Liver (tissue), 9 donors: ENCODE data around the gene TMEM131. TPM values are rescaled to one million over a fixed set of nuclear protein-coding genes. Genes with fewer than 3 reads are reported as not detected.

Experiments
- DNase-seq: peaks from one replicate; pipeline ENCODE4 v3.0.0-alpha.2; 2017; ENCODE audit warnings: low spot score
- H3K27ac ChIP-seq, 2 donors: one replicate each; pipeline ENCODE4 v1.7.0; 2013; ENCODE audit warnings: inconsistent platforms in 2 of 2, low read length in 2 of 2, control low read depth in 1 of 2, low read depth in 1 of 2, mild to moderate bottlenecking in 1 of 2
- H3K27me3 ChIP-seq, 4 donors: one replicate each; pipeline versions ENCODE4 v1.6.1 to v1.7.0; 2013; ENCODE audit warnings: low read length in 3 of 4, inconsistent platforms in 1 of 4, mild to moderate bottlenecking in 1 of 4, moderate library complexity in 1 of 4; ENCODE audit not compliant: control insufficient read depth in 4 of 4, insufficient read depth in 4 of 4
- H3K36me3 ChIP-seq, 4 donors: one replicate each; pipeline versions ENCODE4 v1.6.1 to v1.7.0; 2013; ENCODE audit warnings: low read length in 3 of 4, mild to moderate bottlenecking in 3 of 4, low read depth in 1 of 4, moderate library complexity in 1 of 4; ENCODE audit not compliant: control insufficient read depth in 4 of 4, insufficient read depth in 3 of 4
- H3K4me1 ChIP-seq, 4 donors: one replicate each; pipeline versions ENCODE4 v1.6.1 to v1.7.0; 2013; ENCODE audit warnings: low read length in 3 of 4, mild to moderate bottlenecking in 3 of 4, moderate library complexity in 1 of 4; ENCODE audit not compliant: control insufficient read depth in 4 of 4, insufficient read depth in 4 of 4
- H3K4me3 ChIP-seq, 3 donors: one replicate each; pipeline versions ENCODE4 v1.6.1 to v1.7.0; 2013; ENCODE audit warnings: low read length in 3 of 3, control low read depth in 1 of 3, low read depth in 1 of 3, mild to moderate bottlenecking in 1 of 3
- H3K9ac ChIP-seq, 2 donors: one replicate each; pipeline ENCODE4 v1.7.0; 2013; ENCODE audit warnings: low read length in 2 of 2, mild to moderate bottlenecking in 2 of 2, moderate library complexity in 2 of 2, control low read depth in 1 of 2, low read depth in 1 of 2
- H3K9me3 ChIP-seq, 4 donors: one replicate each; pipeline versions ENCODE4 v1.6.1 to v1.7.0; 2013; ENCODE audit warnings: low read length in 3 of 4; ENCODE audit not compliant: control insufficient read depth in 4 of 4
- EGR1 ChIP-seq, 2 donors: IDR thresholded peaks; 2 replicates each; pipeline ENCODE4 v1.6.1; 2016 to 2018; ENCODE audit warnings: antibody characterized with exemption in 2 of 2, low read depth in 2 of 2
- FOXA1 ChIP-seq: IDR thresholded peaks from 2 replicates; pipeline ENCODE4 v1.6.1; 2016; ENCODE audit warnings: antibody characterized with exemption
- FOXA2 ChIP-seq: IDR thresholded peaks from 2 replicates; pipeline ENCODE4 v1.6.1; 2016; ENCODE audit warnings: antibody characterized with exemption
- GABPA ChIP-seq, 2 donors: IDR thresholded peaks in 1 of 2; conservative IDR thresholded peaks in 1 of 2; 2 replicates each; pipeline ENCODE4 v1.6.1; 2016; ENCODE audit warnings: antibody characterized with exemption in 2 of 2, mild to moderate bottlenecking in 1 of 2, moderate library complexity in 1 of 2
- HNF4A ChIP-seq, 2 donors: conservative IDR thresholded peaks; 2 replicates each; pipeline ENCODE4 v1.6.1; 2016; ENCODE audit warnings: antibody characterized with exemption in 2 of 2, mild to moderate bottlenecking in 2 of 2
- HNF4G ChIP-seq: IDR thresholded peaks from 2 replicates; pipeline ENCODE4 v1.6.1; 2016; ENCODE audit warnings: antibody characterized with exemption
- JUND ChIP-seq, 2 donors: IDR thresholded peaks; 2 replicates each; pipeline ENCODE4 v1.6.1; 2016; ENCODE audit warnings: antibody characterized with exemption in 2 of 2
- MAX ChIP-seq: IDR thresholded peaks from 2 replicates; pipeline ENCODE4 v1.6.1; 2016; ENCODE audit warnings: antibody characterized with exemption
- NR2F2 ChIP-seq: IDR thresholded peaks from 2 replicates; pipeline ENCODE4 v1.6.1; 2016; ENCODE audit warnings: antibody characterized with exemption
- RAD21 ChIP-seq, 2 donors: IDR thresholded peaks; 2 replicates each; pipeline ENCODE4 v1.6.1; 2016; ENCODE audit warnings: antibody characterized with exemption in 2 of 2, mild to moderate bottlenecking in 2 of 2
- RXRA ChIP-seq, 2 donors: IDR thresholded peaks; 2 replicates each; pipeline ENCODE4 v1.6.1; 2017 to 2018; ENCODE audit warnings: antibody characterized with exemption in 2 of 2, mild to moderate bottlenecking in 1 of 2
- SP1 ChIP-seq: IDR thresholded peaks from 2 replicates; pipeline ENCODE4 v1.6.1; 2018; ENCODE audit warnings: antibody characterized with exemption, mild to moderate bottlenecking
- TAF1 ChIP-seq: conservative IDR thresholded peaks from 2 replicates; pipeline ENCODE4 v1.6.1; 2016; ENCODE audit warnings: antibody characterized with exemption, mild to moderate bottlenecking
- YY1 ChIP-seq: IDR thresholded peaks from 2 replicates; pipeline ENCODE4 v1.6.1; 2016; ENCODE audit warnings: antibody characterized with exemption, mild to moderate bottlenecking
- ZBTB33 ChIP-seq: IDR thresholded peaks from 2 replicates; pipeline ENCODE4 v1.6.1; 2016; ENCODE audit warnings: antibody characterized with exemption
- WGBS: extraction: QIAGEN DNeasy Blood & Tissue Kit; methylation state at CpG from one replicate; pipeline ENCODE4 v1.1.7; 2013; 5-methylcytosine and 5-hydroxymethylcytosine counted together
- polyA plus RNA-seq, 2 donors: library from polyadenylated mRNA; stranded (reverse) in 1 of 2; unstranded in 1 of 2; fragments of 200-250 nt in 1 of 2; fragments of >200 nt in 1 of 2; fragmentation: Nextera tagmentation in 1 of 2; extraction: Ambion mirVana in 1 of 2; gene quantifications; one replicate each; pipeline versions ENCODE4 v1.2.1 to v1.2.3, GENCODE V29; 2013 to 2015
- total RNA-seq, 2 donors: library from RNA; depleted of rRNA; stranded (reverse); fragments of >200 nt; gene quantifications; one replicate each; pipeline ENCODE4 v1.2.3, GENCODE V29; 2014
- TF ChIP-seq, protein P1 (sequence below): fragments of 150-350 bp; IDR thresholded peaks from 2 replicates; pipeline ENCODE4 v1.5.1; 2017; ENCODE audit warnings: improper control_type of control experiment, low read depth, low read length; ENCODE audit not compliant: missing input control
- TF ChIP-seq, protein P2 (sequence below): IDR thresholded peaks from 2 replicates; pipeline ENCODE4 v1.6.1; 2016; ENCODE audit warnings: antibody characterized with exemption
- TF ChIP-seq, protein P3 (sequence below): IDR thresholded peaks from 2 replicates; pipeline ENCODE4 v1.6.1; 2016; ENCODE audit warnings: antibody characterized with exemption, mild to moderate bottlenecking
- donor health status: healthy.
- donor health status: healthy.
- donor health status: healthy.
- donor health status: healthy.
- donor health status: healthy.

TMEM131 gene
- total and polyA plus RNA-seq, 4 donors: 6.1 to 22.8 (median 11.2) TPM

- WGBS: 69% methylated on average over 11 of the region's 11 CpGs
- H3K9me3 ChIP-seq: no peaks in the 10 kb centered on the region
Observed at GRCh38 chr2:97707362-97708047, 288.2 kb downstream of the TMEM131 start.

More at GRCh38 chr2:97707362-97708047, 288.2 kb downstream of the TMEM131 start:
- no peaks in the 10 kb centered on the region for H3K36me3 ChIP-seq
- H3K4me1 ChIP-seq: peaks cover 0 to 3% (median 0%) of the 10 kb centered on the region in 4 donors
- TF ChIP-seq RAD21 (IDR thresholded peaks at IDR 0.05): no peak
- TF ChIP-seq YY1: no peak
- TF ChIP-seq HNF4A (conservative IDR thresholded peaks at IDR 0.05): no peak
- no peak for TF ChIP-seq JUND (IDR thresholded peaks at IDR 0.05)
- no peak for TF ChIP-seq TAF1
- TF ChIP-seq, protein P1, sequence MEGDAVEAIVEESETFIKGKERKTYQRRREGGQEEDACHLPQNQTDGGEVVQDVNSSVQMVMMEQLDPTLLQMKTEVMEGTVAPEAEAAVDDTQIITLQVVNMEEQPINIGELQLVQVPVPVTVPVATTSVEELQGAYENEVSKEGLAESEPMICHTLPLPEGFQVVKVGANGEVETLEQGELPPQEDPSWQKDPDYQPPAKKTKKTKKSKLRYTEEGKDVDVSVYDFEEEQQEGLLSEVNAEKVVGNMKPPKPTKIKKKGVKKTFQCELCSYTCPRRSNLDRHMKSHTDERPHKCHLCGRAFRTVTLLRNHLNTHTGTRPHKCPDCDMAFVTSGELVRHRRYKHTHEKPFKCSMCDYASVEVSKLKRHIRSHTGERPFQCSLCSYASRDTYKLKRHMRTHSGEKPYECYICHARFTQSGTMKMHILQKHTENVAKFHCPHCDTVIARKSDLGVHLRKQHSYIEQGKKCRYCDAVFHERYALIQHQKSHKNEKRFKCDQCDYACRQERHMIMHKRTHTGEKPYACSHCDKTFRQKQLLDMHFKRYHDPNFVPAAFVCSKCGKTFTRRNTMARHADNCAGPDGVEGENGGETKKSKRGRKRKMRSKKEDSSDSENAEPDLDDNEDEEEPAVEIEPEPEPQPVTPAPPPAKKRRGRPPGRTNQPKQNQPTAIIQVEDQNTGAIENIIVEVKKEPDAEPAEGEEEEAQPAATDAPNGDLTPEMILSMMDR: no peak
- TF ChIP-seq HNF4G: no peak
- no peak for TF ChIP-seq ZBTB33
- TF ChIP-seq, protein P2, sequence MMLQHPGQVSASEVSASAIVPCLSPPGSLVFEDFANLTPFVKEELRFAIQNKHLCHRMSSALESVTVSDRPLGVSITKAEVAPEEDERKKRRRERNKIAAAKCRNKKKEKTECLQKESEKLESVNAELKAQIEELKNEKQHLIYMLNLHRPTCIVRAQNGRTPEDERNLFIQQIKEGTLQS: no peak
- no peak for TF ChIP-seq MAX
- no peak for TF ChIP-seq GABPA (IDR thresholded peaks at IDR 0.05 in 1 of 2, conservative IDR thresholded peaks at IDR 0.05 in 1 of 2)
- no peak for TF ChIP-seq FOXA1
- TF ChIP-seq EGR1 (IDR thresholded peaks at IDR 0.05; ENCODE audit: low read depth in 2 of 2): no peak
- TF ChIP-seq SP1: no peak
- no peak for TF ChIP-seq RXRA (IDR thresholded peaks at IDR 0.05)
- TF ChIP-seq, protein P3, sequence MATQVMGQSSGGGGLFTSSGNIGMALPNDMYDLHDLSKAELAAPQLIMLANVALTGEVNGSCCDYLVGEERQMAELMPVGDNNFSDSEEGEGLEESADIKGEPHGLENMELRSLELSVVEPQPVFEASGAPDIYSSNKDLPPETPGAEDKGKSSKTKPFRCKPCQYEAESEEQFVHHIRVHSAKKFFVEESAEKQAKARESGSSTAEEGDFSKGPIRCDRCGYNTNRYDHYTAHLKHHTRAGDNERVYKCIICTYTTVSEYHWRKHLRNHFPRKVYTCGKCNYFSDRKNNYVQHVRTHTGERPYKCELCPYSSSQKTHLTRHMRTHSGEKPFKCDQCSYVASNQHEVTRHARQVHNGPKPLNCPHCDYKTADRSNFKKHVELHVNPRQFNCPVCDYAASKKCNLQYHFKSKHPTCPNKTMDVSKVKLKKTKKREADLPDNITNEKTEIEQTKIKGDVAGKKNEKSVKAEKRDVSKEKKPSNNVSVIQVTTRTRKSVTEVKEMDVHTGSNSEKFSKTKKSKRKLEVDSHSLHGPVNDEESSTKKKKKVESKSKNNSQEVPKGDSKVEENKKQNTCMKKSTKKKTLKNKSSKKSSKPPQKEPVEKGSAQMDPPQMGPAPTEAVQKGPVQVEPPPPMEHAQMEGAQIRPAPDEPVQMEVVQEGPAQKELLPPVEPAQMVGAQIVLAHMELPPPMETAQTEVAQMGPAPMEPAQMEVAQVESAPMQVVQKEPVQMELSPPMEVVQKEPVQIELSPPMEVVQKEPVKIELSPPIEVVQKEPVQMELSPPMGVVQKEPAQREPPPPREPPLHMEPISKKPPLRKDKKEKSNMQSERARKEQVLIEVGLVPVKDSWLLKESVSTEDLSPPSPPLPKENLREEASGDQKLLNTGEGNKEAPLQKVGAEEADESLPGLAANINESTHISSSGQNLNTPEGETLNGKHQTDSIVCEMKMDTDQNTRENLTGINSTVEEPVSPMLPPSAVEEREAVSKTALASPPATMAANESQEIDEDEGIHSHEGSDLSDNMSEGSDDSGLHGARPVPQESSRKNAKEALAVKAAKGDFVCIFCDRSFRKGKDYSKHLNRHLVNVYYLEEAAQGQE: no peak
- no peak for TF ChIP-seq NR2F2
- TF ChIP-seq FOXA2: no peak
- H3K27me3 ChIP-seq: no peaks in the 10 kb centered on the region
- no peak overlapping the region for H3K4me3 ChIP-seq
- no peak for DNase-seq
- H3K9ac ChIP-seq: no peak overlapping the region
- no peak overlapping the region for H3K27ac ChIP-seq
